SK-N-MC (cell line): ENCODE data around the gene TMEM121.
A peak's percentile ranks its signal among the peaks of the same experiment; 100 is the strongest.

ENCODE experiments used
- DNase-seq: peaks from one replicate; pipeline ENCODE4 v3.0.0-alpha.2; 2011; ENCODE audit warnings: low read depth, low spot score
- H3K27ac ChIP-seq: fragments of 200-600 bp; sonication (generic); 2 replicates; pipeline ENCODE4 v1.5.1; 2016; ENCODE audit warnings: mixed run types
- H3K36me3 ChIP-seq: fragments of 200-600 bp; sonication (generic); 2 replicates; pipeline ENCODE4 v1.6.1; 2017; ENCODE audit warnings: antibody characterized with exemption, low read length, mixed read lengths; ENCODE audit not compliant: insufficient read depth
- H3K4me3 ChIP-seq: fragments of 200-600 bp; sonication (generic); 2 replicates; pipeline ENCODE4 v1.5.1; 2016
- H3K9ac ChIP-seq: fragments of 200-600 bp; sonication (generic); 2 replicates; pipeline ENCODE4 v1.8.0; 2017; ENCODE audit warnings: mixed run types, mixed read lengths; ENCODE audit not compliant: insufficient read length
- H3K9me3 ChIP-seq: fragments of 200-600 bp; sonication (generic); 2 replicates; pipeline ENCODE4 v1.6.1; 2017; ENCODE audit warnings: low read depth, mild to moderate bottlenecking, antibody characterized with exemption, low read length, moderate library complexity, mixed read lengths
- EZH2 ChIP-seq: fragments of 200-600 bp; sonication (generic); IDR thresholded peaks from one replicate; pipeline ENCODE4 v1.6.1; 2017; ENCODE audit warnings: antibody characterized with exemption
- FOXP2 ChIP-seq: optimal IDR thresholded peaks from 2 replicates; pipeline ENCODE3; 2011; ENCODE audit warnings: mild to moderate bottlenecking, moderate library complexity; ENCODE audit not compliant: insufficient read depth; ENCODE audit errors: extremely low read length, control extremely low read depth
- POLR2AphosphoS5 ChIP-seq: IDR thresholded peaks from 2 replicates; pipeline ENCODE4 v1.6.1; 2012; ENCODE audit warnings: mild to moderate bottlenecking, low read depth, low read length, borderline replicate concordance

The TMEM121 gene

DNA sequence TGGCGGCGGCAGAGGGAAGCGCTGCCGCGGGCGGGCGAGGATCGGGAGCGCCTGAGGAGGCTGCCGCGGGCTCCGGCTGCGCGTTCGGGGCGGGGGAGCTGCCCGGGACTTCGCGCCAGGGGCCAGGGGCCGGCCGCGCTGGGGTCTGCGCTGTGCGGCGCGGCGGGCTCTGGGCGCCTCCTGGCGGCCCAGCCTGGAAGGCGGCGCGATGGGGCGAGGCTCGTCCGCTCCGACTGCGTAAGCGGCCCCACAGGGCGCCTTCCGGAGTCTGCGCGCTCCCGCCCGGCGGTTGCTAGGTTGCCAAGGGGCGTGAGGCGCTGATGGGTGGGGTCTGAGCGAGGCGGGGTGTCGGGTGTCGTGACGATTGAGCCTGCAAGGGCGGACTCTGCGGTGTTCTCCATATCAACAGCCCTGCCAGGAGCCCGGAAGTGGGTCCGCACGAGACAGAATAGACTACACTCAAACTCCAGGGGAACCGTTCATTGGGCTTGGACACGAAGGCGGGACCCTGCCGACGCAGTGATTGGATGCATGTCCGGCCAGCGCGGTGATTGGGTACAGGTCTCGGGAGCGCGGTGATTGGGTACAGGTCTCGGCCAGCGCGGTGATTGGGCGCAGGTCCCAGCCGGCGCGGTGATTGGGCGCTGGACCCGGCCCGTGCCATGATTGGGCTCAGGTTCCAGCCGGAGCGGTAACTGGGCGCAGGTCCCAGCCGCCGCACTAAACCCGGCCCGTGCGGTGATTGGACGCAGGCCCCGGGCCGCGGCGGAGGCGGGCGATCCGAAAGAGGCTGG lies 35.6 kb upstream of the TMEM121 start, which contains the start of gene TEDC1:
Gene TEDC1, plus strand, starts transcription at position 675 of the 794 bp plus-strand sequence. CDS start 130 bp downstream, outside the sequence.
- Histone ChIP-seq H3K9me3 (no peaks in the 10 kb centered on the region), H3K9ac (peak within 1 kb of the TSS; percentile 82), H3K36me3 (no peaks in the 10 kb centered on the region), H3K27ac (peak within 1 kb of the TSS; percentile 85), H3K4me3 (peak within 1 kb of the TSS; percentile 91)
- TF ChIP-seq POLR2AphosphoS5 (no peak; the same call in 1 of the 2 replicates), EZH2 (no peak), FOXP2 (no peak)
- peak; percentile 99 for DNase-seq

DNA sequence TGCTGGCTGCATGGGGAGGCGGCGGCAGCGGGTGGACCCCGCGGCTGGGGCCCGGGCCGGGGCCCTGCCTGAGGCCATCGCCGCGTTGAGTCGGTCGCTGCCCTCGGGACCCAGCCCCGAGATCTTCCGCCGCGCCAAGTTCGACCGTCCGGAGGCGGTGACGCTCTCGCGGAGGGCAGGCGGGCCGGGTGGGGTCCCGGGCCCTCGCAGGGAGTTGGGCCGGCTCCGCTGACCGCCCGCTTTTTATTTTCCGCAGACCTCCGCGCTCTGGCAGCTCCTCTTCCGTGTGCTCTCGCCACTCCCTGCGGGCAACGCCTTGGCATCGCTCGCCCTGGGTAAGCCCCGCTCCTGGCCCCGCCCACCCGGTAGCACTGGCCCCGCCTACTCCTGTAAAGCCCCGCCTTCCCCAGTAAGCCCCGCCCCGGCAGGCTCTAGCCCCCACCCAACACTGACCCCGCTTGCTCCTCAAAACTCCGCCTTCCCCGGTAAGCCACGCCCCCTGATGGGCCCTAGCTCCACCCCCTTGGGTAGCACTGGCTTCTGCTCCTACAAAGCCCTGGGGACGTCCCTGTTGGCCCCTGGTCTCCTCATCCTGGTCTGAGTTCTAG lies 34.9 kb upstream of the TMEM121 start:
- Histone ChIP-seq H3K9me3 (no peaks in the 10 kb centered on the region), H3K4me3 (peak overlapping the region; percentile 91), H3K36me3 (no peaks in the 10 kb centered on the region), H3K27ac (peak overlapping the region; percentile 72; the same call in 1 of the 2 replicates), H3K9ac (peak overlapping the region; percentile 82)
- no peak for DNase-seq
- TF ChIP-seq EZH2, result no peak
- 0 out of 2 replicates have a peak, but pooled peaks have one; percentile 43 for TF ChIP-seq POLR2AphosphoS5
- TF ChIP-seq FOXP2, result no peak

DNA sequence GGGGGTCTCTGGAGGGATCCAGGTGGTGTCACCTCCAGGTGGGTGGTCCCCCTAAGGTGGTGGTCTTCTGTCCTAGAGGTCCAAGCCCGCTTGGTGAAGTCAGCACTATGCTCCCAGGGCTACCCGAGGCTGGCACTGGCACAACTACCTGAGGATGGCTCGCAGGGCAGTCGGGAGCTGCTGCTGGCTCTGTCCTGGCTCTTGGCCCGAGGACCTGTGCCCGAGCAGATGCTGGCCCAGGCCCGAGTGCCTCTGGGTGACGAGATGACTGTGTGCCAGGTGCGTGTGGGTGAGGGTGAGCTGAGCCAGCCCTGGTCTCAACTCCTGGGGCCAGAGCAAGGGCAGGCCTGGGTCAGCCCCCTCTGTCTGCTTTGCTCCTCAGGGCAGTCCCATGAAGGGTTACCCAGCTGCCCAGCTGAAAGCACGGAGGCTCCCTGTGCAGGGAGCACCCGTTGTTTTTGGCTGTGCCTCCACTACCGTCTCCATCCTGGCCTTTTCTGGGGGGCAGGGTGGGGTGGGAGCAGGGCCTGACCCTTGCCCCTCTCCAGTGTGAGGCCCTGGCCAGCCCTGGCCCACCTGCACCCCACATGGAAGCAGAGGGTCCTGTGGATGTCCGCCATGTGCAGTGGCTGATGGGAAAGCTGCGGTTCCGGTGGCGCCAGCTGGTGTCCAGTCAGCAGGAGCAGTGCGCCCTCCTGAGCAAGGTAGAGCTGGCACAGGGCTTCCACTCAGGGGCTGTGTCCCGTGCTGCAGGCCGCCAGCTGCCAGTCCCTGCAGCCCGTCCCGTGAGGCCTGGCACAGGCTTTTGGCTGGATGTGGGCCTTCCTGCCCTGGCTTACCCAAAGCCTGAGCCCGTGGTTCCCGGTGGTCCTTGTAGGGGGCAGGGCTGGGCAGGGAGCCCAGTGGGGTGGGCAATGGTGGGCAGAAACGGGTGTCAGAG lies 34.1 kb upstream of the TMEM121 start:
- Histone ChIP-seq H3K4me3 (peak overlapping the region; percentile 91), H3K27ac (no peak overlapping the region)

DNA sequence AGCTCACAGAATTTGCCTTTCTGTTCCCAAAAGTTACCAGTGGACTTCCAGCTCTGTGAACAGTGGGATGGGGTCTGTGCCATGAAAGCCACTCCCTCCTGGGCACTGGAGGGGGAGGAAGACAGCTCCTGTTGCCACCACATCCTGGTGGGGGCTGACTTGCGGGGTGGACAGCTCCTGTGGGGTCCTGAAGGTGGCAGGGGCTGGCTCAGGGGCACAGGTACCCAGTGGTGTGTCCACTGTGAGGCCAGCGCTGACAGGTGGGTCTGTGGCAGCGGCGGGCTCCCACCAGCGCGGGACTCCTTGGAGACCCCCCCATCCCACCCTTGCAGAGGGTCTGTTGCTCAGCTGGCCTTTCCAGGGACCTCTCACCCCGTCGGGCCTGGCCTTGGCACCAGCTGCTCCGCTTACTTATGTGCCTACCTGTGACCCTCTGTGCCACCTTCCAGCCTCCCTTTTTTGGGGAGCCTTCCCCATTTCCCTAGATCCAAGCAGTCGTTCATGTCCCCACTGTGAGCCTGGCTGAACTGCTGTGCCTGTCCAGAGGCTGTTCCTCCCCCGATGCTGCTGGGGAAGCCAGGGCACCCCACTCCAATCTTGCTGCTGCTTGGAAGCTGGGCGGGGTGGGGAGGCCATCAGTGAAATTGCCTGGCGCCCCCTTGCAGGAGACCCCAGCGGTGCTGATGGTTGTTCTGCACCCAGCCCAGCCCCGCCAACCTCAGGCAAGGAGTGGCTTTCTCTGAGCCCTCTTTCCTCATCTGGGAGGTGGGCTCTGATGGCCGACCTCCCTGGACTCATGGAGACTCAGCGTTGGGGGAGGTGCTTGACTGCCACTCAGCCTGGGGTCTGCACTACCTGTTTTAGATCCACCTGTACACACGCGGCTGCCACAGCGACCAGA lies 33.2 kb upstream of the TMEM121 start:
- Histone ChIP-seq H3K9ac (no peak overlapping the region), H3K9me3 (no peaks in the 10 kb centered on the region), H3K4me3 (no peak overlapping the region), H3K36me3 (no peaks in the 10 kb centered on the region), H3K27ac (no peak overlapping the region)
- TF ChIP-seq EZH2 (no peak), POLR2AphosphoS5 (no peak), FOXP2 (no peak)
- DNase-seq, result no peak

More for the DNA sequence above, 34.1 kb upstream of the TMEM121 start:
- no peak for DNase-seq
- TF ChIP-seq POLR2AphosphoS5, result no peak
- TF ChIP-seq FOXP2, result no peak
- no peak for TF ChIP-seq EZH2
- Histone ChIP-seq H3K9ac (no peak overlapping the region), H3K36me3 (no peaks in the 10 kb centered on the region), H3K9me3 (no peaks in the 10 kb centered on the region)

DNA sequence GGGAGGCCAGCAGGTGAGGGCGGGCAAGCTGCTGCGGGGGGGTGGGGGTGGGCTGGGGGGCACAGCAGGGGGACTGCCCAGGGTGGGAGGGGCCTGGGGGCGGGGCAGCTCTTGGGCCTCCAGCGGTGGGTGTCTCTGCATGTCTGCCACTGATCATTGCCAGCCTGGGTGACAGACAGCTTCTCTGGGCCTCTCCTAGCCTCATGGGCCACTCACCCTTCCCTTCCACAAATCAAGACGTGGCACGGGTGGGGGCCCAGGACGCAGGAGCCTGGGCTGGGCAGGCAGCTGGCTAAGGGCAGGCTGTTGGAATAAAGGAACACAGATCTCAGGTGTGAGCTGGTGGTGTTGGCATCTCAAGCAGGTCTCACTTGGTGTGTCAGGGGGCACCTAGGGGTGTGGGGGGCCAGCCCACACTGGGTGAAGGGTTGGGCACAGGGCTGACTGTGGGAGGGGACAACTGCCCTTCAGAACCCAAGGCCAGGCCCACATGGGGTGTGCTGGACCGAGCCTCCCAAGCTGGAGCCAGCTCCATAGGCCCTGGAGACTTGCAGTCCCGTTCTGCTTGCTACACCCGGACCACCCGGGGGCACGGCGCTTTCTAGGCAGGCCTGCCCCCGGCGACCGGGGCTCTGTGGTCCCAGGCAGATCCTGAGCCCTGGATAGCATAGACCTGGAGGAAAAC lies 32.3 kb upstream of the TMEM121 start:
- Histone ChIP-seq H3K9ac (no peak overlapping the region), H3K27ac (no peak overlapping the region), H3K9me3 (no peaks in the 10 kb centered on the region), H3K36me3 (no peaks in the 10 kb centered on the region), H3K4me3 (no peak overlapping the region)
- TF ChIP-seq EZH2, result no peak
- TF ChIP-seq POLR2AphosphoS5, result no peak
- TF ChIP-seq FOXP2, result no peak
- no peak for DNase-seq

DNA sequence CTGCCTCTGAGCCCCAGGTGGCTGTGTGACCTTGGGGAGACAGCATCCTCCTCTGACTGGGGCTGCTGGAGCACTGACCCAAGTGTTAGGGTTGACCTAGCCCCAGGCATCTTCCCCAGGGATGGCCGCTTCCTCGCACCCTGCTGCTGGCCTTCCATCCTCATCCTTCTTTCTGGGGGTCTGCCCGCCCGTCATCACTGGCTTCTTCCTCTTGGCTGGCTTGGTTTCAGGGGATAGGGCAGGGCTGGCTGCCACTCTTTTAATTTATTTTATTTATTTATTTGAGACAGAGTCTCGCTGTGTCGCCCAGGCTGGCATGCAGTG lies 31.8 kb upstream of the TMEM121 start:
- no peak for DNase-seq
- no peak overlapping the region for H3K4me3 ChIP-seq
- H3K36me3 ChIP-seq, result no peaks in the 10 kb centered on the region
- no peak overlapping the region for H3K9ac ChIP-seq
- H3K27ac ChIP-seq, result no peak overlapping the region
- no peaks in the 10 kb centered on the region for H3K9me3 ChIP-seq
- TF ChIP-seq POLR2AphosphoS5 (no peak), FOXP2 (no peak), EZH2 (no peak)
